Measurements from ENCODE around the gene CABLES2.

Gene CABLES2

GRCh38 chr20:62422636-62423325 is 15.7 kb upstream of the CABLES2 start:
- ATAC-seq = no peak
- TF ChIP-seq TOX (CRISPR knock-in tag; IDR thresholded peaks at IDR 0.05; ENCODE audit: borderline replicate concordance) (no peak), ZNF70 (CRISPR knock-in tag; IDR thresholded peaks at IDR 0.05) (no peak), SNAI2 (CRISPR knock-in tag; IDR thresholded peaks at IDR 0.05) (no peak), RARB (CRISPR knock-in tag; IDR thresholded peaks at IDR 0.05) (no peak), CSRNP3 (CRISPR knock-in tag; IDR thresholded peaks at IDR 0.05) (no peak), TCF4 (CRISPR knock-in tag; IDR thresholded peaks at IDR 0.05; ENCODE audit: borderline replicate concordance) (no peak), ISL1 (CRISPR knock-in tag; IDR thresholded peaks at IDR 0.05) (no peak), POU6F1 (CRISPR knock-in tag; IDR thresholded peaks at IDR 0.05; ENCODE audit: borderline replicate concordance, low read depth) (no peak), CREB5 (CRISPR knock-in tag; IDR thresholded peaks at IDR 0.05; ENCODE audit: low read depth) (no peak), ARNTL (CRISPR knock-in tag; IDR thresholded peaks at IDR 0.05; ENCODE audit: borderline replicate concordance, low read depth) (no peak), PPARA (CRISPR knock-in tag; IDR thresholded peaks at IDR 0.05; ENCODE audit: borderline replicate concordance) (no peak), TSHZ2 (CRISPR knock-in tag; IDR thresholded peaks at IDR 0.05) (no peak), ZC3H10 (CRISPR knock-in tag; IDR thresholded peaks at IDR 0.05) (no peak), BACH2 (CRISPR knock-in tag; IDR thresholded peaks at IDR 0.05; ENCODE audit: borderline replicate concordance) (no peak), ESRRG (CRISPR knock-in tag; IDR thresholded peaks at IDR 0.05) (no peak), CSDC2 (CRISPR knock-in tag; IDR thresholded peaks at IDR 0.05) (no peak), ZNF565 (CRISPR knock-in tag; conservative IDR thresholded peaks at IDR 0.05; ENCODE audit: low read depth) (no peak), OSR1 (CRISPR knock-in tag; IDR thresholded peaks at IDR 0.05) (no peak)

GRCh38 chr20:62421716-62421990 is 14.6 kb upstream of the CABLES2 start:
- TF ChIP-seq CSDC2 (CRISPR knock-in tag; IDR thresholded peaks at IDR 0.05) (no peak), PATZ1 (CRISPR knock-in tag; IDR thresholded peaks at IDR 0.05; ENCODE audit: borderline replicate concordance) (no peak), ZFP3 (CRISPR knock-in tag; IDR thresholded peaks at IDR 0.05) (no peak), POU6F1 (CRISPR knock-in tag; IDR thresholded peaks at IDR 0.05; ENCODE audit: borderline replicate concordance, low read depth) (no peak), ZNF8 (CRISPR knock-in tag; IDR thresholded peaks at IDR 0.05) (no peak), OSR1 (CRISPR knock-in tag; IDR thresholded peaks at IDR 0.05) (no peak), TSHZ2 (CRISPR knock-in tag; IDR thresholded peaks at IDR 0.05) (no peak)
- no peak for ATAC-seq

Data from SK-N-SH treated with all-trans-retinoic acid at 6 μM for 48 hours (cell line).